Sigmoid colon (tissue), 4 donors: Measurements from ENCODE around the gene PRR3.

Source experiments
- CTCF ChIP-seq, 4 experiments: fragments of 450-650 bp in 3 of 4; fragments of 200-600 bp in 1 of 4; IDR thresholded peaks; one replicate each; pipeline ENCODE4 v1.5.1; 2016 to 2019; ENCODE audit warnings: antibody characterized with exemption in 4 of 4, mild to moderate bottlenecking in 3 of 4, moderate library complexity in 2 of 4
- POLR2A ChIP-seq, 2 donors: fragments of 450-650 bp; IDR thresholded peaks; one replicate each; pipeline ENCODE4 v1.6.1; 2016; ENCODE audit warnings: antibody characterized with exemption in 2 of 2, mild to moderate bottlenecking in 2 of 2, moderate library complexity in 2 of 2
- POLR2AphosphoS5 ChIP-seq, 4 donors: sonication (generic); formaldehyde crosslinking; IDR thresholded peaks; one replicate each; pipeline ENCODE4 v1.6.1; 2017; ENCODE audit warnings: antibody characterized with exemption in 4 of 4

- TF ChIP-seq CTCF (IDR thresholded peaks at IDR 0.05) (no peak), POLR2AphosphoS5 (IDR thresholded peaks at IDR 0.05) (peak in 2 of 4 donors; percentile 11 to 15), POLR2A (IDR thresholded peaks at IDR 0.05) (no peak)
Measured at GRCh38 chr6:30600451-30600961, 43.4 kb downstream of the PRR3 start.
